Neural cell (in vitro differentiated cells): ENCODE measurements around the gene UQCRFS1. TPM values are rescaled to one million over a fixed set of nuclear protein-coding genes. Genes with fewer than 3 reads are reported as not detected.

ENCODE experiments used
- H2AFZ ChIP-seq: fragments of 200-600, 300-800 bp; sonication (generic), shearing (Covaris generic); 2 replicates; pipeline ENCODE4 v1.6.0; 2014; ENCODE audit warnings: low read depth, mild to moderate bottlenecking, antibody characterized with exemption, low read length, moderate library complexity
- H3F3A ChIP-seq: fragments of 200-600 bp; shearing (Covaris generic); 2 replicates; pipeline ENCODE4 v1.6.1; 2016; ENCODE audit warnings: mild to moderate bottlenecking, moderate library complexity, mixed read lengths, antibody characterized with exemption, low read length; ENCODE audit not compliant: insufficient read depth, poor library complexity, severe bottlenecking
- H3K27ac ChIP-seq: fragments of 200-600, 300-800 bp; sonication (generic), shearing (Covaris generic); 2 replicates; pipeline ENCODE4 v1.5.1; 2014; ENCODE audit warnings: mild to moderate bottlenecking, low read length, moderate library complexity
- H3K27me3 ChIP-seq: fragments of 300-800, 200-600 bp; sonication (generic), shearing (Covaris generic); 2 replicates; pipeline ENCODE4 v1.6.0; 2014; ENCODE audit warnings: mild to moderate bottlenecking, low read depth, low read length, moderate library complexity; ENCODE audit not compliant: insufficient read depth
- H3K36me3 ChIP-seq: fragments of 300-800, 200-600 bp; sonication (generic), shearing (Covaris generic); 2 replicates; pipeline ENCODE4 v1.5.1; 2014; ENCODE audit warnings: mild to moderate bottlenecking, antibody characterized with exemption, low read length, moderate library complexity; ENCODE audit not compliant: insufficient read depth
- H3K4me2 ChIP-seq: fragments of 300-800, 200-600 bp; sonication (generic), shearing (Covaris generic); 2 replicates; pipeline ENCODE4 v1.6.0; 2014; ENCODE audit warnings: mild to moderate bottlenecking, low read length
- H3K4me3 ChIP-seq: fragments of 300-800, 200-600 bp; sonication (generic), shearing (Covaris generic); 2 replicates; pipeline ENCODE4 v1.5.1; 2014; ENCODE audit warnings: mild to moderate bottlenecking, low read length, moderate library complexity
- H3K79me2 ChIP-seq: fragments of 200-600 bp; shearing (Covaris generic); replicated peaks from 2 replicates; pipeline ENCODE4 v1.6.0; 2014; ENCODE audit warnings: mild to moderate bottlenecking, low read length, moderate library complexity; ENCODE audit not compliant: insufficient read depth
- H3K9ac ChIP-seq: fragments of 300-800, 200-600 bp; sonication (generic), shearing (Covaris generic); 2 replicates; pipeline ENCODE4 v1.6.1; 2016; ENCODE audit warnings: mild to moderate bottlenecking, low read length, mixed read lengths
- H3K9me2 ChIP-seq: fragments of 200-600 bp; shearing (Covaris generic); 2 replicates; pipeline ENCODE4 v1.6.1; 2016; ENCODE audit warnings: mild to moderate bottlenecking, low read length, mixed read lengths; ENCODE audit not compliant: insufficient read depth
- H3K9me3 ChIP-seq: fragments of 200-600, 300-800 bp; sonication (generic), shearing (Covaris generic); 2 replicates; pipeline ENCODE4 v1.6.1; 2016; ENCODE audit warnings: mild to moderate bottlenecking, mixed run types, low read length, moderate library complexity, mixed read lengths
- H4K20me1 ChIP-seq: fragments of 200-600 bp; shearing (Covaris generic); 2 replicates; pipeline ENCODE4 v1.6.1; 2016; ENCODE audit warnings: mild to moderate bottlenecking, mixed run types; ENCODE audit not compliant: insufficient read depth
- EP300 ChIP-seq: fragments of 450-650 bp; conservative IDR thresholded peaks from 2 replicates; pipeline ENCODE4 v1.6.1; 2014; ENCODE audit warnings: antibody characterized with exemption, mild to moderate bottlenecking, moderate library complexity; ENCODE audit not compliant: poor library complexity, severe bottlenecking
- EZH2 ChIP-seq: fragments of 200-600, 300-800 bp; shearing (Covaris generic), sonication (generic); IDR thresholded peaks from 2 replicates; pipeline ENCODE4 v1.6.1; 2014; ENCODE audit warnings: antibody characterized with exemption, low read length, borderline replicate concordance, mild to moderate bottlenecking; ENCODE audit not compliant: insufficient read depth, poor library complexity, severe bottlenecking
- MXI1 ChIP-seq: fragments of 450-650 bp; conservative IDR thresholded peaks from 2 replicates; pipeline ENCODE4 v1.6.1; 2014; ENCODE audit warnings: antibody characterized with exemption, mild to moderate bottlenecking; ENCODE audit not compliant: poor library complexity, severe bottlenecking
- POLR2AphosphoS5 ChIP-seq: IDR thresholded peaks from 2 replicates; pipeline ENCODE4 v1.6.1; 2012
- RAD21 ChIP-seq: fragments of 450-650 bp; conservative IDR thresholded peaks from 2 replicates; pipeline ENCODE4 v1.6.1; 2014; ENCODE audit warnings: antibody characterized with exemption, mild to moderate bottlenecking, moderate library complexity
- SMC3 ChIP-seq: fragments of 450-650 bp; conservative IDR thresholded peaks from 2 replicates; pipeline ENCODE4 v1.6.1; 2014; ENCODE audit warnings: antibody characterized with exemption, mild to moderate bottlenecking, moderate library complexity; ENCODE audit not compliant: poor library complexity
- TAF1 ChIP-seq: IDR thresholded peaks from 2 replicates; pipeline ENCODE4 v1.6.1; 2012; ENCODE audit warnings: low read depth
- polyA plus RNA-seq: library from polyadenylated mRNA; depleted of rRNA; stranded (reverse); fragments of >200 nt; gene quantifications from 2 replicates; pipeline ENCODE4 v1.2.3, GENCODE V29; 2014
- TF ChIP-seq, protein P1 (sequence below): fragments of 450-650 bp; IDR thresholded peaks from 2 replicates; pipeline ENCODE4 v1.5.1; 2014; ENCODE audit warnings: antibody characterized with exemption, mild to moderate bottlenecking, moderate library complexity; ENCODE audit not compliant: poor library complexity, severe bottlenecking
- TF ChIP-seq, protein P2 (sequence below): IDR thresholded peaks from 2 replicates; pipeline ENCODE4 v1.6.1; 2012; ENCODE audit warnings: borderline replicate concordance

Gene UQCRFS1
- polyA plus RNA-seq, 1 donor from 2014 or later: 55.2 TPM

DNA sequence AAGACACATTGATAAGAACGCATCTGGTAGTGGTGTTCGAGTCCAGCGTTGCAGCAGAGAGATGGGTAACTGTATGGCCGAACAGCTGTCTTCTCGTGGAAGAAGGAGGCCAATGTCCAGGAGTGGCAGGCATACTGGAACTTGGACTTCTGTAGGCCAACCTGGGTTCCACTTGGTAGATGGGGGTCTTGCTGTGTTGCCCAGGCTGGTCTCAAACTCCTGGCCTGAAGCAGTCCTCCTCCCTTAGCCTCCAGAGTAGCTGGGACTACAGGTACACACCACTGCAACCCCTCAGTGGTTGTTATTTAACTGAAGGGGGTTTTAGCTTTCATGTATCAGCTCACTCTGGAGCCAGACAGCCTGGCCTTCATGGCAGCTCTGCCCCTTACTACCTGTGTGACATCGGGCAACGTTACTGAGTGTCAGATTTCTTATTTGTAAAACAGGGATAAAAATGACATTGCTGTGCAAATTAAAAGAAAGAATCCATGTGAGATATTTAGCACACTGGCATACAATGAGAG lies 2.4 kb upstream of the UQCRFS1 start:
- Histone ChIP-seq H3K27me3 (no peaks in the 10 kb centered on the region), H3K4me2 (no peak overlapping the region), H3F3A (no peaks in the 10 kb centered on the region), H3K27ac (no peak overlapping the region), H2AFZ (no peak overlapping the region), H3K79me2 (peaks cover 18% of the 10 kb centered on the region), H4K20me1 (no peaks in the 10 kb centered on the region), H3K4me3 (no peak overlapping the region), H3K9me3 (no peaks in the 10 kb centered on the region), H3K9ac (no peak overlapping the region), H3K9me2 (no peaks in the 10 kb centered on the region), H3K36me3 (no peaks in the 10 kb centered on the region)
- no peak for TF ChIP-seq POLR2AphosphoS5
- no peak for TF ChIP-seq EP300
- no peak for TF ChIP-seq TAF1
- no peak for TF ChIP-seq SMC3
- no peak for TF ChIP-seq RAD21
- TF ChIP-seq, protein P1, sequence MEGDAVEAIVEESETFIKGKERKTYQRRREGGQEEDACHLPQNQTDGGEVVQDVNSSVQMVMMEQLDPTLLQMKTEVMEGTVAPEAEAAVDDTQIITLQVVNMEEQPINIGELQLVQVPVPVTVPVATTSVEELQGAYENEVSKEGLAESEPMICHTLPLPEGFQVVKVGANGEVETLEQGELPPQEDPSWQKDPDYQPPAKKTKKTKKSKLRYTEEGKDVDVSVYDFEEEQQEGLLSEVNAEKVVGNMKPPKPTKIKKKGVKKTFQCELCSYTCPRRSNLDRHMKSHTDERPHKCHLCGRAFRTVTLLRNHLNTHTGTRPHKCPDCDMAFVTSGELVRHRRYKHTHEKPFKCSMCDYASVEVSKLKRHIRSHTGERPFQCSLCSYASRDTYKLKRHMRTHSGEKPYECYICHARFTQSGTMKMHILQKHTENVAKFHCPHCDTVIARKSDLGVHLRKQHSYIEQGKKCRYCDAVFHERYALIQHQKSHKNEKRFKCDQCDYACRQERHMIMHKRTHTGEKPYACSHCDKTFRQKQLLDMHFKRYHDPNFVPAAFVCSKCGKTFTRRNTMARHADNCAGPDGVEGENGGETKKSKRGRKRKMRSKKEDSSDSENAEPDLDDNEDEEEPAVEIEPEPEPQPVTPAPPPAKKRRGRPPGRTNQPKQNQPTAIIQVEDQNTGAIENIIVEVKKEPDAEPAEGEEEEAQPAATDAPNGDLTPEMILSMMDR: no peak
- TF ChIP-seq EZH2: no peak
- TF ChIP-seq MXI1: no peak
- TF ChIP-seq, protein P2, sequence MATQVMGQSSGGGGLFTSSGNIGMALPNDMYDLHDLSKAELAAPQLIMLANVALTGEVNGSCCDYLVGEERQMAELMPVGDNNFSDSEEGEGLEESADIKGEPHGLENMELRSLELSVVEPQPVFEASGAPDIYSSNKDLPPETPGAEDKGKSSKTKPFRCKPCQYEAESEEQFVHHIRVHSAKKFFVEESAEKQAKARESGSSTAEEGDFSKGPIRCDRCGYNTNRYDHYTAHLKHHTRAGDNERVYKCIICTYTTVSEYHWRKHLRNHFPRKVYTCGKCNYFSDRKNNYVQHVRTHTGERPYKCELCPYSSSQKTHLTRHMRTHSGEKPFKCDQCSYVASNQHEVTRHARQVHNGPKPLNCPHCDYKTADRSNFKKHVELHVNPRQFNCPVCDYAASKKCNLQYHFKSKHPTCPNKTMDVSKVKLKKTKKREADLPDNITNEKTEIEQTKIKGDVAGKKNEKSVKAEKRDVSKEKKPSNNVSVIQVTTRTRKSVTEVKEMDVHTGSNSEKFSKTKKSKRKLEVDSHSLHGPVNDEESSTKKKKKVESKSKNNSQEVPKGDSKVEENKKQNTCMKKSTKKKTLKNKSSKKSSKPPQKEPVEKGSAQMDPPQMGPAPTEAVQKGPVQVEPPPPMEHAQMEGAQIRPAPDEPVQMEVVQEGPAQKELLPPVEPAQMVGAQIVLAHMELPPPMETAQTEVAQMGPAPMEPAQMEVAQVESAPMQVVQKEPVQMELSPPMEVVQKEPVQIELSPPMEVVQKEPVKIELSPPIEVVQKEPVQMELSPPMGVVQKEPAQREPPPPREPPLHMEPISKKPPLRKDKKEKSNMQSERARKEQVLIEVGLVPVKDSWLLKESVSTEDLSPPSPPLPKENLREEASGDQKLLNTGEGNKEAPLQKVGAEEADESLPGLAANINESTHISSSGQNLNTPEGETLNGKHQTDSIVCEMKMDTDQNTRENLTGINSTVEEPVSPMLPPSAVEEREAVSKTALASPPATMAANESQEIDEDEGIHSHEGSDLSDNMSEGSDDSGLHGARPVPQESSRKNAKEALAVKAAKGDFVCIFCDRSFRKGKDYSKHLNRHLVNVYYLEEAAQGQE: no peak

DNA sequence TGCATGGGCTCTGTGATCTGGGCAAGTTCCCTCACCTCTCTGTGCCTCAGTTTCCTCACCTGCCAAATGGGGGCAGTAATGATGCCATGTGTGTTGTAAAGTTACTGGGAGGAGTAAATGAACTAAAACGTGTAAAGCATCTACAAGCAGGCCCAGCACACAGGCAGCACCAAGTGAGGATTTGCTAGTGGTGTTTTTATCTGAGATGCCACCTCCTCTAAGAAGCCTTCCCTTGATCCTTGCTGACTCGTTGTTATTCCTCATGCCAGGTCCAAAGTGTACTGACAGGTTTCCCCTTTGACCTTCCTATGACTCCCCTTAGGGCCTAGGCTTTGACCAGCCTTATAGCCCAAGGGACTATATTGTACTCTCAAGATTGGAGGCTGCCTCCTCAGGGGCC lies 1.5 kb upstream of the UQCRFS1 start:
- Histone ChIP-seq H3K9me2 (no peaks in the 10 kb centered on the region), H2AFZ (no peak overlapping the region), H3K27ac (no peak overlapping the region), H3K9me3 (no peaks in the 10 kb centered on the region), H3K27me3 (no peaks in the 10 kb centered on the region), H3F3A (no peaks in the 10 kb centered on the region), H3K79me2 (peaks cover 25% of the 10 kb centered on the region), H3K4me3 (no peak overlapping the region), H3K36me3 (no peaks in the 10 kb centered on the region), H4K20me1 (no peaks in the 10 kb centered on the region), H3K9ac (no peak overlapping the region), H3K4me2 (no peak overlapping the region)
- TF ChIP-seq EZH2: no peak

DNA sequence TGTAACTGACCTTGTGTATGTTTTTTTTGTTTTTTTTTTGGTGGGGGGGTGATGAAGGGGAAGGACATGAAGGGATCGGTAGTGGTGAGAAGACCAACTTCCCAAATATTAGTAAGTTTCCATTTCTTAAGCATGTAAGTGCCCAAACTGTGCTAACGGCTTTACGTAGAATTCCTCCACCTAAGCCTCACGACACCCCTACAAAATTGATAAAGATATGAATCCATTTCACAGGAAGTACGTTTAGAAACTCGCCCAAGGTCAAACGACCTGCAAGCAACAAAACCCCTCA lies 649 bp downstream of the UQCRFS1 start:
- Histone ChIP-seq H3K4me2 (peak overlapping the region; percentile 94), H3K9me2 (no peaks in the 10 kb centered on the region), H4K20me1 (no peaks in the 10 kb centered on the region), H3F3A (no peaks in the 10 kb centered on the region), H3K27ac (peak overlapping the region; percentile 81), H3K4me3 (peak overlapping the region; percentile 90), H3K27me3 (no peaks in the 10 kb centered on the region), H2AFZ (peak overlapping the region; percentile 19), H3K79me2 (peaks cover 41% of the 10 kb centered on the region), H3K9me3 (no peaks in the 10 kb centered on the region), H3K36me3 (no peaks in the 10 kb centered on the region), H3K9ac (peak overlapping the region; percentile 93)
- TF ChIP-seq, protein P1: no peak
- TF ChIP-seq TAF1: no peak
